Fibroblast of lung (primary cell): ENCODE results near the gene PRDM16. TPM values are rescaled to one million over a fixed set of nuclear protein-coding genes. Genes with fewer than 3 reads are reported as not detected.

Experiments used
- DNase-seq, 2 donors: peaks; one replicate each; pipeline versions ENCODE4 v3.0.0 to v3.0.0-alpha.2; 2010; ENCODE audit warnings: low read depth in 2 of 2
- H2AFZ ChIP-seq: 2 replicates; pipeline ENCODE4 v1.5.1; 2012; ENCODE audit warnings: low read length, control low read depth, inconsistent platforms
- H3K27ac ChIP-seq: 2 replicates; pipeline ENCODE4 v1.5.1; 2011; ENCODE audit warnings: low read length, control low read depth; ENCODE audit not compliant: insufficient read depth
- H3K27me3 ChIP-seq: 2 replicates; pipeline ENCODE4 v1.5.1; 2011; ENCODE audit warnings: mild to moderate bottlenecking, low read length; ENCODE audit not compliant: control insufficient read depth, insufficient read depth
- H3K36me3 ChIP-seq: 2 replicates; pipeline ENCODE4 v1.5.1; 2011; ENCODE audit warnings: low read length; ENCODE audit not compliant: control insufficient read depth, insufficient read depth
- H3K4me1 ChIP-seq: 2 replicates; pipeline ENCODE4 v1.5.1; 2011; ENCODE audit warnings: low read length; ENCODE audit not compliant: control insufficient read depth, insufficient read depth; ENCODE audit errors: extremely low read depth
- H3K4me2 ChIP-seq: 2 replicates; pipeline ENCODE4 v1.5.1; 2011; ENCODE audit warnings: low read length, control low read depth; ENCODE audit not compliant: insufficient read depth; ENCODE audit errors: extremely low read depth
- H3K4me3 ChIP-seq, 4 experiments: fragments of 200-600 bp in 1 of 4; sonication (generic) in 1 of 4; replicated peaks in 1 of 4; 2 replicates each; pipeline ENCODE4 v1.5.1; 2011 to 2016; ENCODE audit warnings: low read length in 4 of 4, low read depth in 3 of 4, mild to moderate bottlenecking in 3 of 4, control low read depth in 2 of 4, inconsistent platforms in 1 of 4, mixed read lengths in 1 of 4; ENCODE audit not compliant: insufficient read depth in 1 of 4; ENCODE audit errors: control extremely low read depth in 1 of 4
- H3K79me2 ChIP-seq: 2 replicates; pipeline ENCODE4 v1.5.1; 2012; ENCODE audit warnings: mild to moderate bottlenecking, low read length, inconsistent platforms; ENCODE audit not compliant: control insufficient read depth, insufficient read depth
- H3K9ac ChIP-seq: 2 replicates; pipeline ENCODE4 v1.5.1; 2011; ENCODE audit warnings: mild to moderate bottlenecking, low read length, control low read depth; ENCODE audit not compliant: insufficient read depth
- H3K9me3 ChIP-seq: 2 replicates; pipeline ENCODE4 v1.5.1; 2012; ENCODE audit warnings: low read depth, low read length; ENCODE audit not compliant: control insufficient read depth, insufficient read depth
- H4K20me1 ChIP-seq: 2 replicates; pipeline ENCODE4 v1.5.1; 2011; ENCODE audit warnings: low read length; ENCODE audit not compliant: control insufficient read depth, insufficient read depth; ENCODE audit errors: extremely low read depth
- EZH2 ChIP-seq: IDR thresholded peaks from 2 replicates; pipeline ENCODE4 v1.5.1; 2012; ENCODE audit warnings: low read length, control low read depth, mild to moderate bottlenecking; ENCODE audit errors: missing control alignments
- polyA plus RNA-seq, 2 donors: library from polyadenylated mRNA; depleted of rRNA in 1 of 2; stranded (reverse) in 1 of 2; unstranded in 1 of 2; fragments of >200 nt; gene quantifications; 2 replicates each; pipeline ENCODE4 v1.2.1, GENCODE V29; 2011 to 2012; ENCODE audit warnings: missing spikeins in 1 of 2
- total RNA-seq: library from RNA; depleted of rRNA; stranded (reverse); fragments of >200 nt; gene quantifications from 2 replicates; pipeline ENCODE4 v1.2.1, GENCODE V29; 2014
- TF ChIP-seq, protein P1 (sequence below), 2 donors: IDR thresholded peaks in 1 of 2; conservative IDR thresholded peaks in 1 of 2; 1 replicate in 1 of 2; 2 replicates in 1 of 2; pipeline ENCODE4 v1.5.1; 2011 to 2012; ENCODE audit warnings: low read length in 2 of 2, control low read depth in 1 of 2, inconsistent platforms in 1 of 2, low read depth in 1 of 2, mild to moderate bottlenecking in 1 of 2

PRDM16 gene
- total and polyA plus RNA-seq, 2 donors (not counting 1 experiment from before 2014, with no cell fraction given), result 0.30 to 1.8 TPM

- DNase-seq, result no peak
- no peaks in the 10 kb centered on the region for H3K79me2 ChIP-seq
- H3K4me3 ChIP-seq, result no peak overlapping the region
These were observed 126.4 kb downstream of the PRDM16 start for GRCh38 chr1:3195480-3195815.

DNA sequence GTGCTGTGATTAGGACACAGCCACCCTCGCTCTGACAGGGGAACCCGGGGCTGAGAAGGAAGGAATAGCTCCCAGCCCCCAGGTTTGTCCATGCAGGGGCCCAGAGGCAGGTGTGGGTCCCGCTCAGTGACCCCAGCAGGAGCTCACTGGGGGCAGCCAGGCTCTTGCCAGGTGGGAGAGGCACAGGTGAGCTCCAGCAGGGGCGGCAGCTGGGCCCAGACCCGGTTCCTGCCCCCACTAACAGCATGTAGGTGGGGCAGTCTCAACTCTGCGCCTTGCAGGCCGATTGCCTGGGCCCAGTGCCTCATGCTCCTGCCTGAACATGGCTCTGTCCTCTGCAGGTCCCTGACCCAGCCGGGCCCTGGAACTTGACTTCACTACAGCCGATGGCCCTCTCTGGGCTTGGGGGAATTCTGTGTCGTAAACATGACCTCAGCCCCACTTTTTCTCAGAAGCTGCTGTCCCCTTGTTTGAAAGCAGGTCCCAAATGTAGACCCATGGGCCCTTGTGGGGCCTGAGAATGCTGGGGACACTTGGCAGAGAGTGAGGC is 127.0 kb downstream of the PRDM16 start:
- no peak overlapping the region for H2AFZ ChIP-seq
- H3K27me3 ChIP-seq, result no peaks in the 10 kb centered on the region

More at GRCh38 chr1:3195480-3195815, 126.4 kb downstream of the PRDM16 start:
- H2AFZ ChIP-seq, result no peak overlapping the region
- TF ChIP-seq EZH2, result no peak
- TF ChIP-seq, protein P1, sequence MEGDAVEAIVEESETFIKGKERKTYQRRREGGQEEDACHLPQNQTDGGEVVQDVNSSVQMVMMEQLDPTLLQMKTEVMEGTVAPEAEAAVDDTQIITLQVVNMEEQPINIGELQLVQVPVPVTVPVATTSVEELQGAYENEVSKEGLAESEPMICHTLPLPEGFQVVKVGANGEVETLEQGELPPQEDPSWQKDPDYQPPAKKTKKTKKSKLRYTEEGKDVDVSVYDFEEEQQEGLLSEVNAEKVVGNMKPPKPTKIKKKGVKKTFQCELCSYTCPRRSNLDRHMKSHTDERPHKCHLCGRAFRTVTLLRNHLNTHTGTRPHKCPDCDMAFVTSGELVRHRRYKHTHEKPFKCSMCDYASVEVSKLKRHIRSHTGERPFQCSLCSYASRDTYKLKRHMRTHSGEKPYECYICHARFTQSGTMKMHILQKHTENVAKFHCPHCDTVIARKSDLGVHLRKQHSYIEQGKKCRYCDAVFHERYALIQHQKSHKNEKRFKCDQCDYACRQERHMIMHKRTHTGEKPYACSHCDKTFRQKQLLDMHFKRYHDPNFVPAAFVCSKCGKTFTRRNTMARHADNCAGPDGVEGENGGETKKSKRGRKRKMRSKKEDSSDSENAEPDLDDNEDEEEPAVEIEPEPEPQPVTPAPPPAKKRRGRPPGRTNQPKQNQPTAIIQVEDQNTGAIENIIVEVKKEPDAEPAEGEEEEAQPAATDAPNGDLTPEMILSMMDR (conservative IDR thresholded peaks at IDR 0.05 in 1 of 2, IDR thresholded peaks at IDR 0.05 in 1 of 2; ENCODE audit: low read depth in 1 of 2, low read length in 2 of 2), result no peak
- no peaks in the 10 kb centered on the region for H4K20me1 ChIP-seq
- no peak overlapping the region for H3K9ac ChIP-seq
- no peaks in the 10 kb centered on the region for H3K27me3 ChIP-seq
- H3K4me2 ChIP-seq, result no peak overlapping the region
- H3K4me1 ChIP-seq, result no peaks in the 10 kb centered on the region
- H3K9me3 ChIP-seq, result no peaks in the 10 kb centered on the region
- no peak overlapping the region for H3K27ac ChIP-seq
- no peaks in the 10 kb centered on the region for H3K36me3 ChIP-seq

DNA sequence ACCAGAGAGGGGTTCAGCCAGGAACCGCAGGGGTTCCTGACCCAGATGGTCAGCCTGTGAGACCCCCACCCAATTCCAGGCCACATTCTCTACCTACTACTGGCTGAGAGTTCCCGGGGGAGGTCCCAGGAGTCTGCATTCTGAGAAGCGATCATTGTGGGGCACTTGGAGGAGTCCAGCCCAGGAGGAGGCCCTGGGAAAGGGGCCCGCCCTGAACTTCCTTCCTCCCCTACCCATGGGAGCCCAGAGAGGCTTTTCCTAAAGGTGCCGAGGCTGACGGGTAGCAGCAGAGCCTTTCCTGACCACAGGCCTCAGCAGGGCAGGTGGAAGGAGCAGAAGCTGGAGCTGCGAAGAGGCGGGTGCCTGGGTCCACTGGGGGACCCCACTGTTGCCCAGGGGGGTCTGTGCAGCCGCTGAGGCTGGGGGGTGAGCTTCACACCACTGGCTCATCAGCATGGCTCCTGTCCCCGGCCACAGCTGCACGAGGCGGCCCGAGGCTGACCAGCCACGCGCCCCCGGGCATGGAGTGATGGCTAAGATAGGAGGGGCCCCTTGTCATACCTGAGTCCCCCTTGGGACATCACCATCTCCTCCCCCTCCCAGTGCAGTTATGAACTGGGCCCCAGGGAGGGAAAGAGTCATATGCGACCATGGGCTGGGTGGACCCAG is 127.7 kb downstream of the PRDM16 start:
- DNase-seq, result no peak
- Histone ChIP-seq H4K20me1 (no peaks in the 10 kb centered on the region), H3K4me1 (no peaks in the 10 kb centered on the region), H3K79me2 (no peaks in the 10 kb centered on the region), H3K9ac (no peak overlapping the region), H3K9me3 (no peaks in the 10 kb centered on the region), H3K36me3 (no peaks in the 10 kb centered on the region), H3K27ac (no peak overlapping the region), H3K4me3 (no peak overlapping the region), H3K4me2 (no peak overlapping the region), H3K27me3 (no peaks in the 10 kb centered on the region), H2AFZ (no peak overlapping the region)
- TF ChIP-seq EZH2, result no peak
- TF ChIP-seq, protein P1 (conservative IDR thresholded peaks at IDR 0.05 in 1 of 2, IDR thresholded peaks at IDR 0.05 in 1 of 2; ENCODE audit: low read depth in 1 of 2, low read length in 2 of 2), result no peak

More for the DNA sequence above, 127.0 kb downstream of the PRDM16 start:
- Histone ChIP-seq H3K36me3 (no peaks in the 10 kb centered on the region), H3K27ac (no peak overlapping the region), H3K79me2 (no peaks in the 10 kb centered on the region), H3K9me3 (no peaks in the 10 kb centered on the region), H3K9ac (no peak overlapping the region), H4K20me1 (no peaks in the 10 kb centered on the region), H3K4me3 (no peak overlapping the region), H3K4me2 (no peak overlapping the region), H3K4me1 (no peaks in the 10 kb centered on the region)
- TF ChIP-seq EZH2, result no peak
- TF ChIP-seq, protein P1 (conservative IDR thresholded peaks at IDR 0.05 in 1 of 2, IDR thresholded peaks at IDR 0.05 in 1 of 2; ENCODE audit: low read depth in 1 of 2, low read length in 2 of 2), result no peak
- no peak for DNase-seq
